Measurements from ENCODE around the gene TRRAP.
"Not testable (repeated sequence)": the region's sequence is repeated elsewhere in the genome, so short reads cannot be mapped to it uniquely, and the experiment has no call there.

GRCh38 chr7:98842552-98842951 lies 35.8 kb upstream of the TRRAP start:
- TF ChIP-seq CTCF, POLR2A (IDR thresholded peaks at IDR 0.05): not testable (repeated sequence)
